Ovary (tissue), 9 donors: ENCODE results near the gene DNLZ. TPM values are rescaled to one million over a fixed set of nuclear protein-coding genes. Genes with fewer than 3 reads are reported as not detected.

Experiments
- DNase-seq, 5 donors: peaks; one replicate each; pipeline ENCODE4 v3.0.0-alpha.2; 2019 to 2020
- H3K27ac ChIP-seq, 2 donors: fragments of 200-600 bp; one replicate each; pipeline versions ENCODE4 v1.5.1 to v1.8.0; 2019 to 2022
- H3K27me3 ChIP-seq: fragments of 200-600 bp; one replicate; pipeline ENCODE4 v1.8.0; 2022
- H3K36me3 ChIP-seq: fragments of 200-600 bp; sonication (generic); one replicate; pipeline ENCODE4 v1.5.1; 2019
- H3K4me1 ChIP-seq: one replicate; pipeline ENCODE4 v1.8.1; 2013; ENCODE audit warnings: mild to moderate bottlenecking, moderate library complexity; ENCODE audit not compliant: insufficient read depth
- H3K4me3 ChIP-seq: fragments of 200-600 bp; sonication (generic); one replicate; pipeline ENCODE4 v1.5.1; 2017
- H3K9me3 ChIP-seq, 2 donors: fragments of 200-600 bp in 1 of 2; sonication (generic) in 1 of 2; one replicate each; pipeline versions ENCODE4 v1.5.1 to v1.8.1; 2013 to 2019; ENCODE audit warnings: mild to moderate bottlenecking in 1 of 2, moderate library complexity in 1 of 2
- CTCF ChIP-seq, 3 donors: fragments of 450-650 bp in 2 of 3; fragments of 200-600 bp in 1 of 3; IDR thresholded peaks; one replicate each; pipeline versions ENCODE4 v1.5.1 to v1.8.0; 2016 to 2022; ENCODE audit warnings: antibody characterized with exemption in 3 of 3, mild to moderate bottlenecking in 1 of 3
- EP300 ChIP-seq: sonication (generic); formaldehyde crosslinking; IDR thresholded peaks from one replicate; pipeline ENCODE4 v1.6.1; 2017; ENCODE audit warnings: antibody characterized with exemption
- POLR2A ChIP-seq: fragments of 450-650 bp; IDR thresholded peaks from one replicate; pipeline ENCODE4 v1.6.1; 2017; ENCODE audit warnings: antibody characterized with exemption, mild to moderate bottlenecking, moderate library complexity
- WGBS, 3 donors: extraction: QIAGEN DNeasy Blood & Tissue Kit in 1 of 3; methylation state at CpG; one replicate each; pipeline versions ENCODE4 v1.1.5 to v1.1.7; 2013 to 2017; 5-methylcytosine and 5-hydroxymethylcytosine counted together
- intact Hi-C, 4 donors: fragments of 100-400 bp; cut with DNase I; formaldehyde crosslinking; loops; one replicate each; pipeline versions ENCODE4 v1.11.0 to v1.15.1; 2022 to 2023
- polyA plus RNA-seq, 2 donors: library from polyadenylated mRNA; stranded (reverse); fragments of 200-250 nt in 1 of 2; fragments of 350-450 nt in 1 of 2; fragmentation: Illumina TruSeq in 1 of 2; extraction: RNeasy Lipid Tissue Mini Kit (QIAGEN cat#74804) in 1 of 2; gene quantifications; one replicate each; pipeline ENCODE4 v1.2.3, GENCODE V29; 2013 to 2014
- total RNA-seq, 7 donors: library from RNA; depleted of rRNA in 2 of 7; stranded (reverse); fragments of >200 nt in 2 of 7; fragmentation: NEBNext Ultra II Directional in 3 of 7; extraction: Animal tissue kit (Norgen Biotek cat#: 25700) in 3 of 7; gene quantifications; one replicate each; pipeline versions ENCODE4 v1.1.0 to v1.2.4, GENCODE V29; 2016 to 2023
- donor health status: DM: no; HTN: no; CAD: no; lungs with moderate emphysema.
- donor health status: DM: no; HTN: no; CAD: no.
- donor health status: Bipolar disorder and iron deficiency.
- donor health status: DM: yes; HTN: yes; CAD: no.
- donor health status: DM: no; HTN: no; CAD: no.
- donor health status: DM: yes; HTN: yes; CAD: no.

DNLZ gene
- total and polyA plus RNA-seq, 9 donors: 1.8 to 33.3 (median 21.2) TPM

GRCh38 chr9:136400038-136400834, 36.7 kb upstream of the DNLZ start, which contains the start of gene SNAPC4:
Gene SNAPC4, minus strand, starts transcription at chr9:136400170. Its CDS starts 1,742 bp downstream, at chr9:136398428.
- Histone ChIP-seq H3K9me3 (no peaks in the 10 kb centered on the region), H3K4me1 (peaks cover 13% of the 10 kb centered on the region), H3K27ac (no peak within 1 kb of the TSS), H3K27me3 (no peaks in the 10 kb centered on the region), H3K36me3 (no peaks in the 10 kb centered on the region), H3K4me3 (peak within 1 kb of the TSS; percentile 89)
- intact Hi-C loops: loop anchor here in 2 of 4 donors (2.0 to 5.0 kb wide), 2 partner anchors 88 to 89 kb away; no protein-coding TSS in a partner anchor
- peak; percentile 78 to 92 (median 86) for DNase-seq
- no peak for TF ChIP-seq EP300
- TF ChIP-seq CTCF (IDR thresholded peaks at IDR 0.05): peak; percentile 90 to 96 (median 92)
- no peak for TF ChIP-seq POLR2A
- 3 to 17% (median 3%) methylated on average over 22 to 71 of the region's 71 CpGs for WGBS, 3 donors

GRCh38 chr9:136399176-136400037, 35.9 kb upstream of the DNLZ start:
- Histone ChIP-seq H3K4me3 (peak overlapping the region; percentile 89), H3K27ac (no peak overlapping the region), H3K27me3 (no peaks in the 10 kb centered on the region), H3K36me3 (no peaks in the 10 kb centered on the region), H3K4me1 (peaks cover 13% of the 10 kb centered on the region), H3K9me3 (no peaks in the 10 kb centered on the region)
- TF ChIP-seq CTCF (IDR thresholded peaks at IDR 0.05) (no peak), EP300 (no peak), POLR2A (no peak)
- DNase-seq: peak in 2 of 5 donors; percentile 29 to 43
- WGBS, 3 donors: 0 to 1% (median 0%) methylated on average over 31 to 67 of the region's 67 CpGs
- intact Hi-C loops: loop anchor here in 2 of 4 donors (2.0 to 5.0 kb wide), 2 partner anchors 87 to 89 kb away; no protein-coding TSS in a partner anchor

- intact Hi-C loops: no loop called here
Observed at GRCh38 chr9:136398286-136398685, 34.7 kb upstream of the DNLZ start.

More at GRCh38 chr9:136398286-136398685, 34.7 kb upstream of the DNLZ start:
- Histone ChIP-seq H3K4me1 (peaks cover 13% of the 10 kb centered on the region), H3K27ac (no peak overlapping the region), H3K36me3 (no peaks in the 10 kb centered on the region), H3K9me3 (no peaks in the 10 kb centered on the region), H3K27me3 (no peaks in the 10 kb centered on the region), H3K4me3 (no peak overlapping the region)
- WGBS, 3 donors: 88 to 90% (median 89%) methylated on average over 12 of the region's 12 CpGs
- no peak for TF ChIP-seq CTCF (IDR thresholded peaks at IDR 0.05)
- no peak for TF ChIP-seq POLR2A
- no peak for TF ChIP-seq EP300
- no peak for DNase-seq
